Activated T-cell treated with anti-CD3 and anti-CD28 coated beads for 4 hours (primary cell): ENCODE data around the gene CHML.

Experiments
- DNase-seq: peaks from one replicate; pipeline ENCODE4 v3.0.0-alpha.2; 2020

Gene CHML

DNA sequence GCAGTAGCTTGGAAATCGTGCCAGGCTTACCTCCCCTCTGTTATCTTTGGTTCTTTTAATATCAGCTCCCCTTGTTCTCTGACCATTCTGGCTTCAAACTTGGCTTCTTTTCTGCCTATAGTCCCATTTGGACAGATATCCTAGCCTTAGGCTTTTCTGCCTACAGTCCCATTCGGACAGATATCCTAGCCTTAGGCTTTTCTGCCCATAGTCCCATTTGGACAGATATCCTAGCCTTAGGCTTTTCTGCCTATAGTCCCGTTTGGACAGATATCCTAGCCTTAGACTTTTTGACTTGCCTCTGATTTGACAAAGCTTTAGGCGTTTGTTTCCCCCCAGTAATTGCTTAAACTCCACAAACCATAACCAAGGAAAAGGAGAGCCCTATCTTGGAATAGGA lies 25.6 kb downstream of the CHML start:
- no peak for DNase-seq

DNA sequence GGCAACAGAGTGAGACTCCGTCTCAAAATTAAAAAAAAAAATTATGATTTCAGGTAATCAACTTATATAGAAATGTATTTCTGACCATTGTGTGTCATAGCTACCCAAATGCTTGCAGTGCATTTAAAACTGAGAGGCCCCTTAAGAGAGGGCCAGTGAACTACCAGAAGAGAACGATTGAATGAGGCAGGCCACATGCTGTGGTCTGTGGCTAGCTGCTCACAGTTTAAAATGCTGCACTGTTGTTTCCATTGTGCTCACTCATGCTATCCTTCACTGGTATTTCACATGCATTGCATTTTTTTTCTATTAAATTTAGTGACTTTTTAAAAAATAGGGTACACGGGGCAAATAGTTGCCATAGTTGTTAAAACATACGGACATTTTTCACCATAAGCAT lies 26.0 kb downstream of the CHML start:
- DNase-seq = no peak

GRCh38 chr1:241612533-241613477 lies 27.4 kb downstream of the CHML start:
- DNase-seq = no peak

DNA sequence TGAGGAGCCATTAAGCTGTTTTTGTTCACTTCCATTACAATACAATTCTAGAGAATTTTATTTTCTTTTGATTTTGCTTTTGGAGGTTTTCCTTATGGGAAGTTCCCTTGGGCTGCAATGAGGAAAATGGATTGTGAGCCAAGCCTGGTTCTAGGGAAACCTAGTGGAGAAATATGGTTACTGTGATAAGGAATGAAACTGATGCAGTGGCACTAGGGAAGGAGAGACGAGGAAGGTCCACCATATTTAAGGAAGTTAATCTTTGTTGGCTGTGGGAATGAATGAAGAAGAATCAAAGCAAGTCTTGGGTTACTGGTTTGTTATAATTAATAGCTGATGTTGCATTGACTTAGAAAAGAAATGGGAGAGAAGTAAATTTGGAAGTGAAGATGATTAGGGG lies 28.4 kb downstream of the CHML start:
- DNase-seq = no peak

DNA sequence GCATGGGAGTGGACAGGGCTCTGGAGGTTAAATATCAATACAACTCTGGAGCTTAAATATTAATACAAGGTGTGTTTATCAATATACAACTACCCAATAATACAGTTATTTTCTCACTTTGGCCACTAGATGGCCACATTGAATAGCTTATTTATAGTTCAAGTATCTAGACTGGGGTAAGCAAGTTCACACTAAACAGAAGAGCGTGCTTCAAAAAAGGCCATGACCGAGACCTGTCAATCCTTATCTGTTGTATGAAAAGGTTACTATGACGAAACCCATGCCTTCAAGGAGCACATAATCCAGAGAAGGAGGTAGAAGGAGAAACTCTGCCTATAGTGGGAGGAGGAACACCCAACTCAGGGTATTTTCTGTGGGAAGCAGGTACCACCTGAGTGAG lies 29.1 kb downstream of the CHML start:
- no peak for DNase-seq

DNA sequence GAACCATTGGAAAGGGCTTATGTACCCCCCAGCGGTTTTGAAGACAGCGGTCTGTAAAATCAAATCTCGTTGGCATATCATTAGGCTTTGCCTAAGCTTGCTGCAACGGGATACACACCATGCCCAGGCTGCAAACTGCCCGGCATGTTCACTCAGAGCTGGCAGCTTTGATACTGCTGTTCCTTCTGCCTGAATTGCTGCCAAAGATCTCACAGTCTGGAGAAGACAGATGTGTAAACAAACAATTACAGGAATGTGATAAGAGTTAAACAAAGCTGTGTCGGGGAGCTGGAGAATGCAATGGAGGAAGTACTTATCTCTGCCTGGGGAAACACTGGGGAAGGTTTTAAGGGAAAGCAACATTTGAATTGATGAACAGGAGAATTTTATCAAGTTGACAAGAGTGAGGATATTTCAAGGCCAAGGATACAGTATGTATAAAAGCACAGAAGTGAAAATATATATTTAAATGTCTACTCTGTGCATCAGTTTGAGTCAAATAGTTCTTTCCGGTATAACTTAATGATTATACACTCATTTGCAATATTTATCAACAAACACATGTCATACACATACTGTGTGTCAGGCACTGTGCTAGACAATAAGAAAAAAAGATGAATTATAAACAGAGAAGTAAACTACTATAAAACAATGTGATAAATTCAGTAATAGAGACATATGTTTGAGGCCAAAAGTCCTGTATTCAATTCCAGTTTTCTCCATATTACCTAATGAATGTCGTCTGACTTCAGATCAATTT lies 29.9 kb downstream of the CHML start:
- no peak for DNase-seq

- no peak for DNase-seq
These were observed 31.7 kb downstream of the CHML start for GRCh38 chr1:241608379-241609033.

GRCh38 chr1:241607497-241607896 lies 32.7 kb downstream of the CHML start:
- no peak for DNase-seq

- no peak for DNase-seq
These were observed 33.6 kb downstream of the CHML start for GRCh38 chr1:241606544-241606943.

DNA sequence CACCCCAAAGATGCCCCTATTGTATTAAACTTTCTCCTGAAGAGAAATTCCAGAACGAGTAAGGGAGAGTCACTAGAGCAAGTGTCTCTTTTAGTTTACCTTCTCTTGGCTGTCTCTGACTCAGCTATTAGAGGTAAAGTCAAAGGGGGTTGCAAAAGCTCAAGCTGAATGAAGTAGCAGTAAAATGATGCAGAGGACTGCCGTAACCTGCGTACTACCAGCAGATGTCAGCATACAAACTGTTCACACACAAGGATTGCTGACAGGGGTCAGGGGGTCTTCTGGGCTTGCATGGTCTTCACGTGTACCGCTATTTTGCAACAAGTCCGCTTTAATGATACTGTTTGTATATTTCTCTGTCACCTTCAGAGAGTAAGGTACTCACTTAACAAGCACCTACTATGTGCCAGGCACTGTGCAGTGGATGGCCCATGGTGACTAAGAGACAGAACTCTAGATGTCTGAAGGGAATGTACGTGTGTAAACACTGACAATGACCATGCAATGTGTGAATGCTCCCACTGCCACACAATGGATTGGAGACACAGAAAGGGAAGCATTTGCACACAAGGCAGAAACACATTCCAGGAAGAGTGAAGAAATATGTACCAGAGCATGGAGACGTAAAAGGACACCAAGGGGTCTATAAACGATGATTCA lies 34.9 kb downstream of the CHML start:
- DNase-seq = no peak

DNA sequence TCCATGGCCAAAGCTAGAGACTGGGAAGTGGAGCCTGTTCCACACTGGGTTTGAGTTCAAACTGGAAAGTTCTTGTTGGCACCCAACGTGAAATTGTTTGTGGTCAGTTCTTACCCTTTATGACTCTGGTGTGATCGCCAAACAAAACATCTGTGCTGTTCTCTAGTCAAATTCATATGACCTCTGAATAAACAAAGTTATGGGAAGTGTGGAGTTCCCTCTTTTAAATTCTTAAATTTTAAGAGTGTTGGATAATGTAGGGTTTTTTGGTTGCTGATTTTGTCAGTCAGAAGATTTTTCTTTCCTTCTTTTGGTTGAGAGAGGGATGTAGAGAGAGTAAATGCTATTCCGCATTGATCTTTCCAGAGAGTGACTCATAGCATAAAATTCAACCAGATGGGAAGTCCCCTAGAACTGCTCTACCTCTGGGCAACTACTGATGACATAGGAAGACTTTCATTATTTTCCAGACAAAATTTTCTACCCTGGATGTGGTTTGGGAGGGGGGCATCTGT lies 36.4 kb downstream of the CHML start:
- no peak for DNase-seq

DNA sequence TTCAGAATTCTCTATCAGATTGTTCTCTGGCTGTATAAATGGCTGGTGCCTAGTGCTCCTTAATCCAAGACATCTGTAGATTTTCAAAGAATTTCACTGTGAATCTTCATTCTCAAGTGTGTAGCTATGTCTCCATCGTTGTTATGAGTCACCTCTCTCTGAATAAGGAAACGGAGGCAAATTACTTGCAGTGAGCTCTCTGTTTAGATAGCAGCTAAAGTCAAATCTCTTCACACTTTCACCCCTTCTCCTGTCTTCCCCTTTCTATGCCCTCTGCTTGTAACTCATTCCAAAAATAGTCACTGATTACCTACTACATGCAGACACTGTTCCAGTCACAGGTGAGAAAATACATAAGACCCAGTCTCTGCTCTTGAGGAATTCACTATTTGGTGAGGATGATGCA lies 39.7 kb downstream of the CHML start:
- DNase-seq = no peak

DNA sequence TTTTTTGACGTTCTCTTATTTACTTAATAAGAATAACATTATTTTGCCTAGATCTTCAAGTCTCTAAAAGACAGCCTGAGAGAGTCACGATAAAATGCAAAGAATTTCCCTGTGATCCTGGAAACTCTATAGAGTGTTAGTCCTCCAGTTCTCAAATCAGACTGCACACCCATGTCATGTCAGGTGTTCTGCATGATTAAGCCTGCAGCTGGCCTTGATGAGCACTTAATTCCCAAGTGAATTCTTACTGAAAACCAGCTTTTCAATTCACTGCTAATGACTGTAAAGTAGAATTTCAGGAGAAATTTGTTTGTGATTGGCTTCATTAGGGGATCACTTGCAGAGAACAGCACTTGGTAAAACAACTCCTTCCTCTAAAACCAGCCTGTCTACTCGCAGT lies 41.9 kb downstream of the CHML start:
- no peak for DNase-seq

GRCh38 chr1:241596633-241597032 lies 43.5 kb downstream of the CHML start:
- no peak for DNase-seq

- DNase-seq = no peak
These were observed 47.0 kb downstream of the CHML start for GRCh38 chr1:241593186-241593585.

DNA sequence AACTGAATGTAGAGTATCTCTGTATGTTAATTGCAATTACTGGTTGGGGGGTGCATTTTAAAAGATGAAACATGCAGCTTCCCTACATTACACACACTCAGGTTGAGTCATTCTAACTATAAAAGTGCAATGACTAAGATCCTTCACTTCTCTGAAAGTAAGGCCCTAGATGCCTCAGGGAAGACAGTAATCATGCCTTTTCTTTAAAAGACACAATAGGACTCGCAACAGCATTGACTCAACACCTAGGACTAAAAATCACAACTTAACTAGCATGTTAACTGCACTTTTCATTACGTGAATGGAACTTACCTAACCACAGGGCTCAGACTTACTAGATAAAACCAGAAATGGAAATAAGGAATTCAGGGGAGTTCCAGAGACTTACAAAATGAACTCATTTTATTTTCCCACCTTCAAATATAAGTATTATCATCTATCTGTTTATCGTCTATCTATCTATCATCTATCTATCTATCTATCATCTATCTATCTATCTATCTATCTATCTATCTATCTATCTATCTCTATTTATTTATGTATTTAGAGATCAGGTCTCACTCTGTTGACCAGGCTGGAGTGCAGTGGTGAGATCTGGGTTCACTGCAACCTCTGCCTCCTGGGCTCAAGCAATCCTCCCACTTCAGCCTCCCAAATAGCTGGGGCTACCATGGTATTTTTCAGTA lies 47.8 kb downstream of the CHML start:
- DNase-seq = no peak

DNA sequence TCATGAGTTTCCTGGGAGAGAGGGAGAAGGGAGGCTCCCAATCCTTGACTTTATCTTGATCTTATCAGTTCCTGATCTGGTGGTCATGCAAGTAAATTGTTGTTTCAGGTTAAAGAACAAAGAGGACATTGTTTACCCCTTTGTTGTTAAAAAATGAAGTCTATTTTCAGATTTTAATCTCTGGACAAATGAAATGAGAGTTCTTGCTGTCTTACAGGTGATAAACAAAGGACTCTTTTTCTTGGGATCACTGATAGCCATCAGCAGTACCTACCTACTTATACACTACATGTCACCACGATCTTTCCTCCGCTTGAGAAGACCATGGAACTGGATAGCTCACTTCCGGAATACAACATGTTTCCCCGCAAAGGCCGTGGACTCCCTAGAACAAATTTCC lies 48.4 kb downstream of the CHML start:
- DNase-seq = no peak

GRCh38 chr1:241591317-241591716 lies 48.9 kb downstream of the CHML start:
- DNase-seq = no peak

DNA sequence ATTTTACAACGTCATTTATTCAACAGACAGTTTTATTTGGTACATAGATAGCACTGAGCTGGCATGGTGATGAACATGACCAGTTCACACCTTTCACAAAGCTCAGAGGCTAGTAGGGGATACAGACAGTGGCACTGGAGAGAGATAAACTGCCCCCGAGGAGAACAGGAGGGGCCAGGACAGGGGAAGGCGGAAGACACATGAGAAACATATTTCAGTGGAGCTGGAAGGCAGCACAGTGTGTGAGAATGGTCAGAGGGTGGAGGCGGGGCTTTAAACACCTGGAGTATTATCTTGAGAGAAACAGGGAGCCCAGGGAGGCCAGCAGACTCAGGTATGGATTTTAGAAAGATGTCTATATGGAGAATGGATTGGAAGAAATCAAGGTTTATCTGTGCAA lies 49.5 kb downstream of the CHML start:
- no peak for DNase-seq
